ENCODE measurements around the gene LBHD2. TPM values are rescaled to one million over a fixed set of nuclear protein-coding genes. Genes with fewer than 3 reads are reported as not detected.

Gene LBHD2
- total and polyA plus RNA-seq, 7 donors, result 0.17 TPM; not detected in 6

DNA sequence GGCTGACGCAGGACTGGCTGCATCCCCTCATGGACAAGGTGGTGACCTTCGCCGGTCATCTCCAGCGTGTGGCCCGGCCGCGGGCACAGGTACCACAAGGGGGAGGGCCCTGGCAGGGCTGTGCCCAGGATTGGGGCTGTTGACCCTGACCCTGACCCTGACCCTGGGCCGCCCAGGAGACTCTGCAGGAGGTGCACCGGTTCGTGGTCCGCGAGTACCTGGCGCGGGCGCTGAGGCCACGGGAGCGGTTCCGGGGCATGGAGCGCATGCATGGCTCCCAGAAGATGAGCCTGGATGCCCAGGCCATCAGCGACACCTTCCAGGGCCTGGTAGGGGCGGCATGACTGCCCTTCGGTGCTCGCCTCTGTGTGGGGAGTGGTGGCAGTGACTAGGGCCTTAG is 23.4 kb downstream of the LBHD2 start:
- intact Hi-C loops (cut with DNase I), result no loop called here
- Histone ChIP-seq H3K9me3 (no peaks in the 10 kb centered on the region), H3K4me3 (no peak overlapping the region), H3K27ac (no peak overlapping the region), H3K27me3 (peaks cover 21 to 46% (median 24%) of the 10 kb centered on the region in 3 donors), H3K36me3 (no peaks in the 10 kb centered on the region), H3K4me1 (peaks cover 0 to 55% (median 43%) of the 10 kb centered on the region in 4 donors)
- TF ChIP-seq, protein P1, sequence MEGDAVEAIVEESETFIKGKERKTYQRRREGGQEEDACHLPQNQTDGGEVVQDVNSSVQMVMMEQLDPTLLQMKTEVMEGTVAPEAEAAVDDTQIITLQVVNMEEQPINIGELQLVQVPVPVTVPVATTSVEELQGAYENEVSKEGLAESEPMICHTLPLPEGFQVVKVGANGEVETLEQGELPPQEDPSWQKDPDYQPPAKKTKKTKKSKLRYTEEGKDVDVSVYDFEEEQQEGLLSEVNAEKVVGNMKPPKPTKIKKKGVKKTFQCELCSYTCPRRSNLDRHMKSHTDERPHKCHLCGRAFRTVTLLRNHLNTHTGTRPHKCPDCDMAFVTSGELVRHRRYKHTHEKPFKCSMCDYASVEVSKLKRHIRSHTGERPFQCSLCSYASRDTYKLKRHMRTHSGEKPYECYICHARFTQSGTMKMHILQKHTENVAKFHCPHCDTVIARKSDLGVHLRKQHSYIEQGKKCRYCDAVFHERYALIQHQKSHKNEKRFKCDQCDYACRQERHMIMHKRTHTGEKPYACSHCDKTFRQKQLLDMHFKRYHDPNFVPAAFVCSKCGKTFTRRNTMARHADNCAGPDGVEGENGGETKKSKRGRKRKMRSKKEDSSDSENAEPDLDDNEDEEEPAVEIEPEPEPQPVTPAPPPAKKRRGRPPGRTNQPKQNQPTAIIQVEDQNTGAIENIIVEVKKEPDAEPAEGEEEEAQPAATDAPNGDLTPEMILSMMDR (IDR thresholded peaks at IDR 0.05), result no peak
- no peak for TF ChIP-seq POLR2AphosphoS5 (IDR thresholded peaks at IDR 0.05)
- TF ChIP-seq EP300 (IDR thresholded peaks at IDR 0.05), result no peak
- no peak for TF ChIP-seq POLR2A (IDR thresholded peaks at IDR 0.05)
- DNase-seq, result no peak
- 93 to 96% methylated on average over 23 of the region's 23 CpGs for WGBS, 2 donors

DNA sequence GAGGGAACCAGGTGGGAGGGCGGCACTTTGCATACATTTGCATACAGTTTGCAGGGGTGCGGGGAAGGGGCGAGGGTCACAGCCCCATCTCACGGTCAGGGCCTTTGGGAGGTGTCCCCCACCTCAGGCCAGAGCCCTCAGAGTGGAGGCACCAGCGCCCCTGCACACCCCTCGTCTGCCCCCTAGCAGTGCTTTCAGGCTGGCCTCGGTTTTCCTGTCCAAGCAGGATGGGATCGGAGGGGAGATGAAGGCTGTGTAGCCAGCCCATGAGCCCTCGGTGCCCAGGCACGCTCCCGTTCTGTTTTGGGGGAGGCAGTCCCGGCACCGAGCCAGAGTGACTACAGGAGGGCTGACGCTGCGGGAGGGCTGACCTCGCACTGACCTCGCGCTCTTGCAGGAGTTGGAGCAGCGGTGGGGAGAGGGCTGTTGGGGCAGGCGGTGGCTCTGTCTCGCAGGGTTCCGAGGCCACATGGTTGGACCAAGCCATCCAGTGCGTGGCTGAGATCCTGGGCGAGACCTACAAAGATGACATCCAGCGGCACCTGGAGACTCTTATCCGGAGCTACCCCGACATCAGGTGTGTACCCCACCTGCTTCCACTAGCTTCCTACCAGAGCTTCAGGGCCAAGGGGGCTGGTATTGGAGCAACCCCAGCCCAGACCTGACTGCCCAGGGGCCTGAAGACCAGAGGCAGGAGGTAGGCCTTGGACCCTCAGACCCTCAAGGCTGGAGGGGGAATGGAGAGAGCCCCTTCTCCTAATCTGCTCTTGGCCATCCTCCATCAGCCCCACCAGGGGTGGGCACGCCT is 24.1 kb downstream of the LBHD2 start:
- TF ChIP-seq POLR2A (IDR thresholded peaks at IDR 0.05) (no peak), POLR2AphosphoS5 (IDR thresholded peaks at IDR 0.05) (no peak)
- Histone ChIP-seq H3K9me3 (no peaks in the 10 kb centered on the region), H3K27me3 (peaks cover 15 to 43% (median 17%) of the 10 kb centered on the region in 3 donors), H3K27ac (peak overlapping the region in 3 of 4 donors; percentile 14 to 31 (median 20)), H3K36me3 (no peaks in the 10 kb centered on the region), H3K4me1 (peaks cover 0 to 48% (median 40%) of the 10 kb centered on the region in 4 donors), H3K4me3 (no peak overlapping the region)
- intact Hi-C loops (cut with DNase I), result no loop called here
- WGBS, 2 donors, result 87 to 89% methylated on average over 28 of the region's 28 CpGs
- DNase-seq, result no peak

DNA sequence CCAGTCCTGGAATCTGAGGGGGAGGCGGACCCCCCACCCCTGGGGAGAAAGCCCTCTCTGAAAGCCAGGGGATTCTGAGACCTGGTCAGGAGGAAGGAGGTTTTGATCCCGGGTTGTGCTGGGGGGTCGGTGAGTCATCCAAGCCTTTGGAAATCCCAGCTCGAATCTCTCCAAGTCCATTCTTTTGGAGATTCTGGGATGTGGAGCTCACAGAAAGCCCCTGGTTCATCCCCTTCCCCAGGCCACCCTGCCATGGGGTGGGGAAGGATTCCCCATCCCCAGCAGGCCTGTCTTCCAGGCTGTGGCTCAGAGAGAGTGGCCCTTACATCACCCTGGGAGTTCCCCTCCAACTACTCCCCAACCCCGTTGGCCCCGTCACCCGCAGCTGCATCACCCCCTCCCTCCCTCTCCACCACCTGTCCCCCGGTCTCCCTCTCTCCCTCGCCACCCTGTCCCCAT is 24.8 kb downstream of the LBHD2 start:
- DNase-seq, result no peak
- Histone ChIP-seq H3K27me3 (peaks cover 11 to 37% (median 11%) of the 10 kb centered on the region in 3 donors), H3K36me3 (no peaks in the 10 kb centered on the region), H3K27ac (peak overlapping the region in 3 of 4 donors; percentile 14 to 31 (median 20)), H3K4me3 (no peak overlapping the region), H3K4me1 (peaks cover 0 to 41% (median 34%) of the 10 kb centered on the region in 4 donors), H3K9me3 (no peaks in the 10 kb centered on the region)
- 43 to 45% methylated on average over 9 of the region's 9 CpGs for WGBS, 2 donors
- TF ChIP-seq, protein P1 (IDR thresholded peaks at IDR 0.05), result no peak
- TF ChIP-seq EP300 (IDR thresholded peaks at IDR 0.05), result no peak
- no peak for TF ChIP-seq POLR2AphosphoS5 (IDR thresholded peaks at IDR 0.05)
- no peak for TF ChIP-seq POLR2A (IDR thresholded peaks at IDR 0.05)
- intact Hi-C loops (cut with DNase I), result no loop called here

DNA sequence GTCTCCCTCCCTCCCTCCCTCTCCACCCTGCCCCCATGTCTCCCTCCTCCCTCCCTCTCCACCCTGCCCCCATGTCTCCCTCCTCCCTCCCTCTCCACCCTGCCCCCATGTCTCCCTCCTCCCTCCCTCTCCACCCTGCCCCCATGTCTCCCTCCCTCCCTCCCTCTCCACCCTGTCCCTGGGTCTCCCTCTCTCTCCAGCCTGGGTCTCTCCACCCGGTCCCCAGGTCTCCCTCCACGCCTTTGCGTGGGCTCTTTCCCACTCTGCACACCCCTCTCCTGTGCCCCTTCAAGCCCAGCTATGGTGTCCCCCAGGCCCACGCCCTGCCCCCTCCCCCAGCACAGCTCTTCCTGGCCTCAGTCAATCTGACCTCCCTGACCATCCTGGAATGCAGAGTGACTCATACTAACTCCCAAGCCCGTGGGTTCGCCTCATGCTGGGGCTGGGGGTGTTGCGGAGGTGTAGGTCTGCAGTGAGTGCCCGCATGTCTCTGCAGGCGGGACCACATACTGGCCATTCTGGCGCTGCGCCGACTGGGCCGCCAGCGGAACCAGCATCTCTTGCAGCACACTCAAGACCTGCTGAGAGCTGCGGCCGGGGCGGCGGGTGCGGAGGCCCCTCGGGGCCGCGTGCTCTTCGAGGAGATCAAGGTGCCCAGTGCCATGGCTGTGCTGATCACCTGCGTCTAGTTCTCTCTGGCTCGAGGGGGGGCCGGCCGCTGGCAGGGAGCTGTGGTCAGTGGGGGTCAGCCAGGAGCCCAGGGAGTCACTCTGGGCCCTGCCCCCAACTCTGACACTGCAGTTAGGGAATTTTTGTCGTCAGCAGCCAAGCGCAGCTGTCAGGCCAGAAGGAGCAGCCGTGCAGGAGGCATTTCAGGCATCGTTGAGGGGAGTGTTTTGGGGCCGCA is 25.8 kb downstream of the LBHD2 start:
- no peak for DNase-seq
- intact Hi-C loops (cut with DNase I), result no loop called here
- peak overlapping the region; percentile 36 to 59 (median 54) for H3K27ac ChIP-seq
- no peak overlapping the region for H3K4me3 ChIP-seq
- WGBS, 2 donors, result 76 to 80% methylated on average over 32 of the region's 32 CpGs
- H3K36me3 ChIP-seq, result no peaks in the 10 kb centered on the region
- H3K4me1 ChIP-seq, result peaks cover 0 to 31% (median 25%) of the 10 kb centered on the region in 4 donors
- H3K9me3 ChIP-seq, result no peaks in the 10 kb centered on the region
- H3K27me3 ChIP-seq, result peaks cover under 1 to 27% (median 1%) of the 10 kb centered on the region in 3 donors
- TF ChIP-seq EP300 (IDR thresholded peaks at IDR 0.05) (no peak), POLR2AphosphoS5 (IDR thresholded peaks at IDR 0.05) (peak in 1 of 4 donors; percentile 18), POLR2A (IDR thresholded peaks at IDR 0.05) (no peak)
- TF ChIP-seq, protein P1 (IDR thresholded peaks at IDR 0.05), result no peak
